Glomerular visceral epithelial cell (primary cell): ENCODE data around the gene SYCN.

ENCODE experiments used
- DNase-seq: peaks from one replicate; pipeline ENCODE4 v3.0.0-alpha.2; 2016; ENCODE audit errors: extremely low spot score

SYCN gene

DNA sequence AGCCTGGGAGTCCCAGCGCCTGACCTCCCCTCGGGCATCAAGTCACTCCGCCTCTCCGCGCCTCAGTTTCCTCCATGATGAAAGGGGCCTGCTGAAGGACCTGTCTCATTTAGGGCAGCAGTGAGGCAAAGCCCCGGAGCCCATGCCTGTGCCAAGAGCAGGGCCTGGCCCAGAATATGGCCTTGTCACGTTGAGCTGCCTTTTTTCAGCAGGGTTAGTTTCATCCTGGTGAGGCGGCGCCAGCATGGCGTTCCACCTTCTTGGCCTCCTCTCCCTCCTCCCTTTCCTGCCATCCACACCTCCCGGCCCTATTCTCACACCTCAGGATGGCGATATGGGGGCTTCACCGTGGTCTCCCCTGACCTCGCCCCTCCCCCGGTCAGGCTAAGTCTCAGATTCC lies 48.3 kb downstream of the SYCN start:
- no peak for DNase-seq

DNA sequence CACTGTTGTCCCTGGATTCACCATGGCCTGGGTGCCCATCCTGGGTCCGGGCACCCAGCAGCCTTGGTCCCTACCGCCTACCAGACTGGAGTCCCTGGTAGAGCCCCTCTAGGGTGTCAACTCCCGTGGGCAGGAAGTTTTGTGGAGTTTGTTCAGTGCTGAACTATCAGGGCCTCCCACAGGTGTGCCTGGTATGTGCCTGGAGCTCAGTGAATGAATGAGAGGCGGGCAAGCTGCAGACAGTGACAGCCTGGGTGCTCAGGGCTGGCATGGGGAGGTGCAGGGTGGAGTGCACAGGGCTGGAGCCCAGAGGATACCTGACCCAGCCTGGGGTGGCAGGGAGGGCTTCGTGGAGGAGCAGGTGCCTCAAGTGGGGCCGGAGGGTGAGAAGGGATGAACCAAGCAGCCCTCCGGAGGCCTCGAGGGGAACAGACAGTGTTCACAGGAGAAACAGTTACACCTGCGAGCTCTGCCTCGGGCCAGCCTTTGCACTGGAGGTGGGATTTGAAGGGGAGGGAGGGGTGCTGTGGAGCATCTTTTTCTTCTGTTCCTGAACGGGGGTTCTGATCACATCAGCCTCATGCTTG lies 48.9 kb downstream of the SYCN start:
- no peak for DNase-seq

DNA sequence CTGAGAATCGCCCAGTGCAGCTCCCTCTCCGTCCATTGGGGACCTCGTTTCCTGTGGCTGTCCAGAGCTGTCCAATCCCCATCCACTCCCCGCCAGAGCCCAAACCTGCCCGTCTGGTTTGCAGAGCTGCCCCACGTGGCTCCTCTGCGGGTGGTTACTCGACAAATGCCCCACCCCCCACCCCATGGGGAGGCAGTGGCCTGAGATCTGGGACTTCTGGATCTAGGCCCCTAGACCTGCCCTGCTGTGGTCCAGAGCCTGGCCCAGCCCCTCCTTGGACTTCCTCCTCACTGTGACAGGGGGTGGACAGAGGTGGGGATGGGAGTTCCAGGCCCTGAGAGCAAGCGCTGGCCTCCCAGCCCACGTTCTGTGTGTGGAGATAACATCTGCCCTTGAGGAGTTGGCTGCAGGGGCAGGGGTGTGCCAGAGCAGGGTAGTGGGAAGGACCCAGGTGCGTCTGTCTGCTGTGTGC lies 49.4 kb downstream of the SYCN start:
- no peak for DNase-seq

GRCh38 chr19:39154100-39154628 lies 49.9 kb downstream of the SYCN start:
- DNase-seq = no peak
